HepG2 (cell line): Measurements from ENCODE around the gene PAEP. TPM values are rescaled to one million over a fixed set of nuclear protein-coding genes. Genes with fewer than 3 reads are reported as not detected.

Experiments
- ATAC-seq: fragments of 200-7000 bp; cut with Tn5 transposase; 3 replicates; pipeline ENCODE4 v1.9.1; 2020; ENCODE audit warnings: mild to moderate bottlenecking, moderate library complexity
- BruUV-seq: library from RNA; stranded (reverse); fragments of 400-500 nt; replicated peaks from 2 replicates; lab custom pipeline; 2021; lab: Mats Ljungman, UMichigan
- CTCF ChIA-PET: fragments of 300-600 bp; formaldehyde crosslinking; extraction: SDS; loops from one replicate; lab custom pipeline; 2021; ENCODE audit warnings: low total read pairs, inconsistent platforms, low intra/inter-chr PET ratio; lab: Yijun Ruan, JAX
- POLR2A ChIA-PET: fragments of 350-600 bp; sonication (Branson Sonifier 250); formaldehyde crosslinking; loops from one replicate; lab custom pipeline; 2020; ENCODE audit warnings: antibody characterized with exemption, inconsistent platforms; lab: Yijun Ruan, JAX
- DNase-seq: peaks from one replicate; pipeline ENCODE4 v3.0.0-alpha.2; 2015; ENCODE audit warnings: low spot score
- FAIRE-seq: peaks from 3 replicates; lab custom pipeline; 2011; peaks lifted over from hg19 to GRCh38; lab: Jason Lieb, UNC
- H2AFZ ChIP-seq: one replicate; pipeline ENCODE4 v1.6.1; 2011; ENCODE audit warnings: low read length, inconsistent platforms
- H3K27ac ChIP-seq: fragments of 300-600 bp; 3 replicates; pipeline ENCODE4 v1.8.0; 2011; ENCODE audit warnings: mixed run types, mild to moderate bottlenecking, mixed read lengths, low read length, inconsistent platforms; ENCODE audit not compliant: insufficient read depth; ENCODE audit errors: extremely low read length
- H3K27me3 ChIP-seq, 2 experiments: fragments of 200-600 bp in 1 of 2; 2 replicates in 1 of 2; 3 replicates in 1 of 2; pipeline versions ENCODE4 v1.6.0 to v1.8.0; 2011; ENCODE audit warnings: low read length in 2 of 2, mild to moderate bottlenecking in 2 of 2, moderate library complexity in 2 of 2, inconsistent platforms in 1 of 2; ENCODE audit not compliant: insufficient read depth in 2 of 2, control insufficient read depth in 1 of 2
- H3K36me3 ChIP-seq, 2 experiments: fragments of 200-600 bp in 1 of 2; replicated peaks in 1 of 2; 2 replicates in 1 of 2; 3 replicates in 1 of 2; pipeline versions ENCODE4 v1.5.1 to v1.8.0; 2011; ENCODE audit warnings: low read length in 2 of 2, inconsistent platforms in 1 of 2; ENCODE audit not compliant: insufficient read depth in 2 of 2, control insufficient read depth in 1 of 2
- H3K4me1 ChIP-seq: 2 replicates; pipeline ENCODE4 v1.5.1; 2012; ENCODE audit warnings: low read length, inconsistent platforms; ENCODE audit not compliant: insufficient read depth
- H3K4me2 ChIP-seq: 2 replicates; pipeline ENCODE4 v1.6.0; 2011; ENCODE audit warnings: low read depth, low read length, inconsistent platforms
- H3K4me3 ChIP-seq, 3 experiments: fragments of 200-600 bp in 1 of 3; sonication (generic), shearing (Covaris generic) in 1 of 3; replicated peaks in 1 of 3; 2 replicates each; pipeline ENCODE4 v1.5.1; 2011 to 2016; ENCODE audit warnings: low read length in 3 of 3, inconsistent platforms in 2 of 3, low read depth in 2 of 3, mild to moderate bottlenecking in 2 of 3, control low read depth in 1 of 3, mixed read lengths in 1 of 3; ENCODE audit not compliant: insufficient read depth in 1 of 3
- H3K79me2 ChIP-seq: one replicate; pipeline ENCODE4 v1.6.1; 2011; ENCODE audit warnings: low read length, inconsistent platforms; ENCODE audit not compliant: insufficient read depth
- H3K9ac ChIP-seq: 2 replicates; pipeline ENCODE4 v1.6.0; 2011; ENCODE audit warnings: mild to moderate bottlenecking, low read depth, low read length, inconsistent platforms; ENCODE audit not compliant: insufficient read depth
- H3K9me3 ChIP-seq: 2 replicates; pipeline ENCODE4 v1.5.1; 2012; ENCODE audit warnings: mild to moderate bottlenecking, low read length
- H4K20me1 ChIP-seq: 2 replicates; pipeline ENCODE4 v1.6.0; 2011; ENCODE audit warnings: inconsistent platforms, mild to moderate bottlenecking, low read length, moderate library complexity; ENCODE audit not compliant: insufficient read depth
- HNF1A ChIP-seq, 2 experiments: sonication (generic) in 1 of 2; formaldehyde crosslinking in 1 of 2; IDR thresholded peaks; 2 replicates each; pipeline versions ENCODE4 v1.4.0 to v1.6.1; 2016 to 2020; ENCODE audit warnings: borderline replicate concordance in 1 of 2, low read depth in 1 of 2, mild to moderate bottlenecking in 1 of 2, missing genetic modification reagents in 1 of 2
- ISX ChIP-seq: sonication (generic); formaldehyde crosslinking; conservative IDR thresholded peaks from 2 replicates; pipeline ENCODE4 v1.5.0; 2020; ENCODE audit warnings: missing genetic modification reagents
- RBM22 ChIP-seq: fragments of 200-400 bp; formaldehyde crosslinking; optimal IDR thresholded peaks from 2 replicates; pipeline ENCODE3; 2017; ENCODE audit warnings: mild to moderate bottlenecking, low read length, moderate library complexity
- TEAD3 ChIP-seq: optimal IDR thresholded peaks from 2 replicates; pipeline ENCODE3; 2016; ENCODE audit warnings: borderline replicate concordance
- ZNF207 ChIP-seq: fragments of 450-650 bp; IDR thresholded peaks from 2 replicates; pipeline ENCODE4 v1.6.1; 2016; ENCODE audit warnings: antibody characterized with exemption, borderline replicate concordance
- ZNF546 ChIP-seq: sonication (generic); formaldehyde crosslinking; conservative IDR thresholded peaks from 2 replicates; pipeline ENCODE4 v1.8.1; 2023; ENCODE audit warnings: mild to moderate bottlenecking, missing genetic modification reagents
- ZNF556 ChIP-seq: sonication (generic); formaldehyde crosslinking; IDR thresholded peaks from 2 replicates; pipeline ENCODE4 v1.4.0; 2020; ENCODE audit warnings: mild to moderate bottlenecking, missing genetic modification reagents, borderline replicate concordance
- ZNF660 ChIP-seq: sonication (generic); formaldehyde crosslinking; IDR thresholded peaks from 2 replicates; pipeline ENCODE4 v1.5.1; 2020; ENCODE audit warnings: mild to moderate bottlenecking, low read depth, missing genetic modification reagents, borderline replicate concordance
- ZNF75D ChIP-seq: sonication (generic); formaldehyde crosslinking; IDR thresholded peaks from 2 replicates; pipeline ENCODE4 v1.8.1; 2023; ENCODE audit warnings: missing genetic modification reagents, mild to moderate bottlenecking, borderline replicate concordance
- WGBS: methylation state at CpG from one replicate; pipeline ENCODE4 v1.1.6; 2017; ENCODE audit warnings: low lambda C conversion rate; 5-methylcytosine and 5-hydroxymethylcytosine counted together
- in situ Hi-C: cut with HindIII; loops from 2 replicates; pipeline ENCODE4 v1.10.0; 2017; ENCODE audit warnings: low pct_unique_long_range_greater_than_20kb; ENCODE audit not compliant: extremely low pct_ligation_motif_present
- intact Hi-C: fragments of 100-400 bp; cut with micrococcal nuclease; formaldehyde crosslinking; loops from one replicate; pipeline ENCODE4 v1.10.0; 2022; ENCODE audit not compliant: unreplicated experiment
- polyA plus RNA-seq, 8 experiments: library from polyadenylated mRNA; depleted of rRNA in 3 of 8; stranded (reverse) in 7 of 8; unstranded in 1 of 8; fragments of >200 nt; fragmentation: Illumina TruSeq in 4 of 8; extraction: Trizol in 4 of 8; gene quantifications; 2 replicates each; pipeline versions ENCODE4 v1.2.1 to v1.2.3, GENCODE V29; 2011 to 2016; ENCODE audit warnings: low read depth in 4 of 8, missing spikeins in 1 of 8, mixed read lengths in 1 of 8; ENCODE audit not compliant: insufficient read depth in 1 of 8
- total RNA-seq, 5 experiments: library from RNA; depleted of rRNA; stranded (reverse); fragments of >200 nt; fragmentation: Illumina TruSeq; extraction: Trizol; gene quantifications; 2 replicates each; pipeline ENCODE4 v1.2.3, GENCODE V29; 2016; ENCODE audit warnings: low read depth in 1 of 5

Gene PAEP
- total and polyA plus RNA-seq, 2 of the 13 experiments (the other 11 are each of a cell fraction or from before 2014, with no cell fraction given): 0.75 to 10.8 TPM

- no peak overlapping the region for H3K9ac ChIP-seq
- no peak overlapping the region for H3K4me2 ChIP-seq
- H3K4me1 ChIP-seq: no peaks in the 10 kb centered on the region
- POLR2A ChIA-PET: no interaction called here
- H3K36me3 ChIP-seq: no peaks in the 10 kb centered on the region
- intact Hi-C loops: no loop called here
- H3K4me3 ChIP-seq: no peak overlapping the region
- TF ChIP-seq ZNF207 (no peak), ZNF660 (CRISPR knock-in tag) (no peak), ISX (CRISPR knock-in tag) (no peak), HNF1A (IDR thresholded peaks at IDR 0.05; ENCODE audit: low read depth) (no peak), HNF1A (CRISPR knock-in tag; IDR thresholded peaks at IDR 0.05; ENCODE audit: borderline replicate concordance) (no peak), TEAD3 (CRISPR knock-in tag) (no peak), ZNF546 (CRISPR knock-in tag) (no peak), RBM22 (no peak), ZNF75D (CRISPR knock-in tag) (no peak), ZNF556 (CRISPR knock-in tag) (no peak)
- no TSS peak for BruUV-seq
- ATAC-seq (no peak), FAIRE-seq (no peak), DNase-seq (no peak)
- H2AFZ ChIP-seq: no peak overlapping the region
- H3K79me2 ChIP-seq: no peaks in the 10 kb centered on the region
- no peaks in the 10 kb centered on the region for H4K20me1 ChIP-seq
- in situ Hi-C loops: no loop called here
- no peaks in the 10 kb centered on the region for H3K9me3 ChIP-seq
- peaks cover 4 to 55% of the 10 kb centered on the region in 2 experiments; a peak in 4 of 5 replicates for H3K27me3 ChIP-seq
- CTCF ChIA-PET: no interaction called here
- 32% methylated on average over 14 of the region's 16 CpGs for WGBS
- no peak overlapping the region for H3K27ac ChIP-seq
Measured at GRCh38 chr9:135584934-135585333, 23.4 kb downstream of the PAEP start.
